H1 (cell line): Measurements from ENCODE around the gene HIGD2B. TPM values are rescaled to one million over a fixed set of nuclear protein-coding genes. Genes with fewer than 3 reads are reported as not detected.

ENCODE experiments used
- CTCF ChIA-PET: fragments of 300-600 bp; sonication (Branson Sonifier 250); formaldehyde crosslinking; loops from one replicate; lab custom pipeline; 2021; ENCODE audit not compliant: partially characterized antibody; lab: Charles Lee
- POLR2A ChIA-PET: fragments of 300-600 bp; sonication (Branson Sonifier 250); formaldehyde crosslinking; loops from one replicate; lab custom pipeline; 2021; ENCODE audit warnings: inconsistent platforms; ENCODE audit not compliant: partially characterized antibody; lab: Charles Lee
- DNase-seq, 2 experiments: peaks; one replicate each; pipeline versions ENCODE4 v3.0.0 to v3.0.0-alpha.2; 2010 to 2022; ENCODE audit warnings: low spot score in 2 of 2, low read depth in 1 of 2, mixed read lengths in 1 of 2
- FAIRE-seq: peaks from 2 replicates; lab custom pipeline; 2011; peaks lifted over from hg19 to GRCh38; lab: Jason Lieb, UNC
- H2AFZ ChIP-seq: 2 replicates; pipeline ENCODE4 v1.8.1; 2012; ENCODE audit warnings: low read length, inconsistent platforms
- H2AK5ac ChIP-seq: 2 replicates; pipeline ENCODE4 v1.6.1; 2013; ENCODE audit warnings: low read depth, low read length
- H2BK120ac ChIP-seq: replicated peaks from 2 replicates; pipeline ENCODE3; 2013; ENCODE audit warnings: low read depth, low read length, inconsistent platforms
- H2BK12ac ChIP-seq: 2 replicates; pipeline ENCODE4 v1.6.1; 2013; ENCODE audit warnings: low read depth, low read length
- H2BK15ac ChIP-seq: 2 replicates; pipeline ENCODE4 v1.6.1; 2013; ENCODE audit warnings: low read length
- H2BK20ac ChIP-seq: 2 replicates; pipeline ENCODE4 v1.6.1; 2013; ENCODE audit warnings: low read length
- H2BK5ac ChIP-seq: 2 replicates; pipeline ENCODE4 v1.6.1; 2013; ENCODE audit warnings: low read depth, low read length
- H3K14ac ChIP-seq: 2 replicates; pipeline ENCODE4 v1.6.1; 2013; ENCODE audit warnings: inconsistent platforms; ENCODE audit not compliant: insufficient read length
- H3K18ac ChIP-seq: 2 replicates; pipeline ENCODE4 v1.6.1; 2013; ENCODE audit warnings: low read length; ENCODE audit errors: extremely low read depth
- H3K23ac ChIP-seq: 2 replicates; pipeline ENCODE4 v1.6.1; 2013; ENCODE audit warnings: inconsistent platforms; ENCODE audit not compliant: insufficient read length
- H3K23me2 ChIP-seq: 2 replicates; pipeline ENCODE4 v1.6.1; 2013; ENCODE audit warnings: low read depth, low read length
- H3K27ac ChIP-seq: 2 replicates; pipeline ENCODE4 v1.6.1; 2011; ENCODE audit warnings: low read depth, low read length, inconsistent platforms
- H3K27me3 ChIP-seq, 4 experiments: replicated peaks in 1 of 4; 1 replicate in 1 of 4; 2 replicates in 3 of 4; pipeline versions ENCODE4 v1.6.1 to v1.8.1; 2011 to 2013; ENCODE audit warnings: low read length in 3 of 4, mild to moderate bottlenecking in 3 of 4, inconsistent platforms in 2 of 4, mixed read lengths in 2 of 4, moderate library complexity in 1 of 4; ENCODE audit not compliant: control insufficient read depth in 3 of 4, insufficient read depth in 3 of 4; ENCODE audit errors: extremely low read depth in 1 of 4
- H3K36me3 ChIP-seq, 4 experiments: 2 replicates each; pipeline versions ENCODE4 v1.6.1 to v1.8.1; 2011 to 2013; ENCODE audit warnings: mild to moderate bottlenecking in 4 of 4, low read length in 3 of 4, moderate library complexity in 2 of 4, control low read depth in 1 of 4, inconsistent platforms in 1 of 4; ENCODE audit not compliant: insufficient read depth in 4 of 4, control insufficient read depth in 2 of 4
- H3K4ac ChIP-seq: replicated peaks from 2 replicates; pipeline ENCODE3; 2013; ENCODE audit warnings: low read length, low read depth, mixed read lengths, inconsistent platforms; ENCODE audit not compliant: insufficient read length
- H3K4me1 ChIP-seq, 4 experiments: replicated peaks in 1 of 4; 1 replicate in 1 of 4; 2 replicates in 3 of 4; pipeline versions ENCODE4 v1.6.1 to v1.8.1; 2011 to 2013; ENCODE audit warnings: low read length in 3 of 4, inconsistent platforms in 2 of 4, mixed read lengths in 1 of 4; ENCODE audit not compliant: insufficient read depth in 4 of 4, control insufficient read depth in 3 of 4
- H3K4me2 ChIP-seq, 2 experiments: 2 replicates each; pipeline versions ENCODE4 v1.6.1 to v1.8.1; 2011 to 2013; ENCODE audit warnings: low read depth in 2 of 2, low read length in 2 of 2, control low read depth in 1 of 2, inconsistent platforms in 1 of 2, mild to moderate bottlenecking in 1 of 2; ENCODE audit not compliant: insufficient read depth in 1 of 2
- H3K4me3 ChIP-seq, 4 experiments: fragments of 200-600, 300-600 bp in 1 of 4; sonication (generic), shearing (Covaris generic), sonication (Bioruptor Twin) in 1 of 4; 2 replicates each; pipeline versions ENCODE4 v1.5.1 to v1.8.1; 2011 to 2016; ENCODE audit warnings: low read length in 4 of 4, low read depth in 3 of 4, control low read depth in 2 of 4, inconsistent platforms in 2 of 4, mild to moderate bottlenecking in 2 of 4, mixed read lengths in 1 of 4, moderate library complexity in 1 of 4; ENCODE audit not compliant: insufficient read depth in 2 of 4; ENCODE audit errors: extremely low read depth in 1 of 4
- H3K56ac ChIP-seq: replicated peaks from 2 replicates; pipeline ENCODE3; 2013; ENCODE audit warnings: low read depth, mild to moderate bottlenecking, mixed read lengths, low read length, inconsistent platforms; ENCODE audit not compliant: insufficient read length
- H3K79me1 ChIP-seq: 2 replicates; pipeline ENCODE4 v1.6.1; 2013; ENCODE audit warnings: low read depth, low read length, control low read depth
- H3K79me2 ChIP-seq, 2 experiments: 2 replicates each; pipeline versions ENCODE4 v1.6.1 to v1.8.1; 2012 to 2013; ENCODE audit warnings: low read length in 2 of 2, mild to moderate bottlenecking in 2 of 2, inconsistent platforms in 1 of 2; ENCODE audit not compliant: insufficient read depth in 2 of 2, control insufficient read depth in 1 of 2
- H3K9ac ChIP-seq, 4 experiments: replicated peaks in 1 of 4; 1 replicate in 1 of 4; 2 replicates in 3 of 4; pipeline versions ENCODE4 v1.6.1 to v1.8.1; 2011 to 2013; ENCODE audit warnings: low read depth in 3 of 4, low read length in 3 of 4, control low read depth in 2 of 4, mild to moderate bottlenecking in 2 of 4, moderate library complexity in 2 of 4, inconsistent platforms in 1 of 4; ENCODE audit errors: extremely low read depth in 1 of 4
- H3K9me3 ChIP-seq, 2 experiments: 2 replicates each; pipeline versions ENCODE4 v1.6.1 to v1.8.1; 2012 to 2013; ENCODE audit warnings: mild to moderate bottlenecking in 2 of 2, moderate library complexity in 2 of 2, control low read depth in 1 of 2, inconsistent platforms in 1 of 2, low read depth in 1 of 2, low read length in 1 of 2, mixed read lengths in 1 of 2; ENCODE audit not compliant: insufficient read depth in 2 of 2
- H4K20me1 ChIP-seq, 2 experiments: replicated peaks in 1 of 2; 2 replicates each; pipeline versions ENCODE3 to v1.8.1; 2011 to 2013; ENCODE audit warnings: inconsistent platforms in 2 of 2, low read length in 2 of 2, mild to moderate bottlenecking in 1 of 2; ENCODE audit not compliant: insufficient read depth in 2 of 2, control insufficient read depth in 1 of 2
- H4K5ac ChIP-seq: 2 replicates; pipeline ENCODE4 v1.6.1; 2013; ENCODE audit warnings: low read length, low read depth, mixed read lengths, inconsistent platforms; ENCODE audit not compliant: insufficient read length
- H4K8ac ChIP-seq: 2 replicates; pipeline ENCODE4 v1.8.0; 2013; ENCODE audit warnings: mild to moderate bottlenecking, moderate library complexity, low read length, inconsistent platforms; ENCODE audit not compliant: insufficient read depth; ENCODE audit errors: extremely low read depth
- H4K91ac ChIP-seq: replicated peaks from 2 replicates; pipeline ENCODE3; 2013; ENCODE audit warnings: low read length, mixed read lengths, inconsistent platforms; ENCODE audit not compliant: insufficient read length
- BACH1 ChIP-seq: IDR thresholded peaks from 2 replicates; pipeline ENCODE4 v1.6.1; 2012; ENCODE audit warnings: low read length, improper control_type of control experiment
- KDM1A ChIP-seq: fragments of 200-600, 300-600 bp; sonication (generic); IDR thresholded peaks from 2 replicates; pipeline ENCODE4 v1.7.1; 2016; ENCODE audit warnings: mild to moderate bottlenecking, low read length, borderline replicate concordance
- RAD21 ChIP-seq, 2 experiments: IDR thresholded peaks in 1 of 2; conservative IDR thresholded peaks in 1 of 2; 2 replicates each; pipeline ENCODE4 v1.6.1; 2011; ENCODE audit warnings: low read depth in 2 of 2, low read length in 2 of 2, improper control_type of control experiment in 1 of 2, inconsistent platforms in 1 of 2, mild to moderate bottlenecking in 1 of 2, moderate library complexity in 1 of 2
- RBBP5 ChIP-seq: IDR thresholded peaks from 2 replicates; pipeline ENCODE4 v1.7.1; 2012; ENCODE audit warnings: low read depth, mild to moderate bottlenecking, inconsistent platforms, low read length, moderate library complexity, borderline replicate concordance
- RNF2 ChIP-seq: fragments of 200-900, 300-1000 bp; sonication (generic); IDR thresholded peaks from 2 replicates; pipeline ENCODE4 v1.7.1; 2016; ENCODE audit warnings: borderline replicate concordance, low read depth, mild to moderate bottlenecking, antibody characterized with exemption, low read length; ENCODE audit not compliant: poor library complexity, severe bottlenecking; ENCODE audit errors: missing control alignments
- SAP30 ChIP-seq: fragments of 300-600 bp; sonication (generic); IDR thresholded peaks from 2 replicates; pipeline ENCODE4 v1.7.1; 2012; ENCODE audit warnings: low read length, moderate library complexity, mild to moderate bottlenecking, inconsistent platforms; ENCODE audit not compliant: insufficient read depth, insufficient replicate concordance
- SIN3A ChIP-seq, 2 experiments: IDR thresholded peaks in 1 of 2; conservative IDR thresholded peaks in 1 of 2; 2 replicates each; pipeline ENCODE4 v1.6.1; 2011 to 2012; ENCODE audit warnings: low read length in 2 of 2, improper control_type of control experiment in 1 of 2, low read depth in 1 of 2, mild to moderate bottlenecking in 1 of 2
- SIRT6 ChIP-seq: IDR thresholded peaks from one replicate; pipeline ENCODE4 v1.7.1; 2012; ENCODE audit warnings: low read length, inconsistent platforms
- SP2 ChIP-seq: IDR thresholded peaks from 2 replicates; pipeline ENCODE4 v1.6.1; 2012; ENCODE audit warnings: mild to moderate bottlenecking, low read length, inconsistent platforms
- SUZ12 ChIP-seq: fragments of 200-600 bp; sonication (generic); IDR thresholded peaks from 2 replicates; pipeline ENCODE4 v1.6.1; 2012; ENCODE audit warnings: mild to moderate bottlenecking, inconsistent platforms, low read length, moderate library complexity, mixed read lengths
- TCF12 ChIP-seq: IDR thresholded peaks from 2 replicates; pipeline ENCODE4 v1.6.1; 2011; ENCODE audit warnings: low read depth, mild to moderate bottlenecking, low read length
- WGBS, 2 experiments: shearing (Covaris generic) in 1 of 2; methylation state at CpG; one replicate each; pipeline versions ENCODE4 v1.1.6 to v1.1.7; 2013 to 2015; ENCODE audit warnings: low lambda C conversion rate in 2 of 2, mixed read lengths in 2 of 2, inconsistent platforms in 1 of 2, low coverage in 1 of 2, missing lambda C conversion rate in 1 of 2; ENCODE audit not compliant: insufficient replicate concordance in 2 of 2, insufficient coverage in 1 of 2, insufficient read length in 1 of 2; ENCODE audit errors: extremely low coverage in 1 of 2, missing lambda C conversion rate in 1 of 2; 5-methylcytosine and 5-hydroxymethylcytosine counted together
- polyA plus RNA-seq, 7 experiments: library from polyadenylated mRNA; depleted of rRNA in 3 of 7; stranded (reverse) in 5 of 7; unstranded in 2 of 7; fragments of >200 nt in 5 of 7; fragments of 200-250 nt in 2 of 7; gene quantifications; 1 replicate in 5 of 7; 2 replicates in 1 of 7; 4 replicates in 1 of 7; pipeline versions ENCODE4 v1.2.1 to v1.2.3, GENCODE V29; 2011 to 2013; ENCODE audit warnings: missing spikeins in 2 of 7, mixed read lengths in 2 of 7
- total RNA-seq: library from RNA; stranded (reverse); fragmentation: NEBNext Ultra II Directional; extraction: Animal tissue kit (Norgen Biotek cat#: 25700); gene quantifications from 2 replicates; pipeline ENCODE4 v1.2.1, GENCODE V29; 2021
- TF ChIP-seq, protein P1 (sequence below): IDR thresholded peaks from 2 replicates; pipeline ENCODE4 v1.6.1; 2012; ENCODE audit warnings: low read length, inconsistent platforms

HIGD2B gene
- total and polyA plus RNA-seq, 2 of the 8 experiments (the other 6 are each of a cell fraction or from before 2014, with no cell fraction given) = not detected

DNA sequence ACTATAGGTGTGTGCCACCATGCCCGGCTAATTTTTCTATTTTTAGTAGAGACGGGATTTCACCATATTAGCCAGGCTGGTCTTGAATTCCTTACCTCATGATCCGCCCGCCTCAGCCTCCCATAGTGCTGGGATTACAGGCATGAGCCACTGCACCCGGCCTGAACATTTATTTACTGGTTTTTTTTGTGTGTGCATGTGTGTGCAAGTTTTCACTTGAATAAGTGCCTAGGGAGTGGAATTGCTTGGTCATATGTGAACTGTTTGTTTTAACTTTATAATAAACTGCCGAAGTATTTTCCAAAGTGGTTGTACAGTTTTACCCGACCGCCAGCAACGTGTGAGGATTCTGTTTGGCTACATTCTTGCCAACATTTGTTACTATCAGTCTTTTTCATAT is 14.1 kb upstream of the HIGD2B start:
- Histone ChIP-seq H3K56ac (no peak overlapping the region), H2BK15ac (no peak overlapping the region), H4K8ac (no peak overlapping the region), H2BK5ac (no peak overlapping the region), H3K14ac (no peak overlapping the region), H4K5ac (no peak overlapping the region), H3K4ac (no peak overlapping the region), H3K9ac (no peak overlapping the region), H3K79me2 (no peaks in the 10 kb centered on the region; a peak in 1 of 4 replicates), H4K91ac (no peak overlapping the region), H3K27me3 (no peaks in the 10 kb centered on the region), H3K9me3 (no peaks in the 10 kb centered on the region), H3K23ac (no peak overlapping the region), H3K79me1 (no peaks in the 10 kb centered on the region), H3K4me1 (no peaks in the 10 kb centered on the region), H2BK12ac (no peak overlapping the region), H3K4me2 (no peak overlapping the region), H2BK20ac (no peak overlapping the region), H4K20me1 (peaks cover 0 to 1% of the 10 kb centered on the region in 2 experiments), H2AK5ac (no peak overlapping the region), H3K27ac (no peak overlapping the region), H2BK120ac (no peak overlapping the region), H3K36me3 (no peaks in the 10 kb centered on the region), H2AFZ (no peak overlapping the region), H3K4me3 (no peak overlapping the region), H3K18ac (no peak overlapping the region), H3K23me2 (no peaks in the 10 kb centered on the region)
- CTCF ChIA-PET = interaction anchor here (1.4 kb wide), 1 partner anchor 388 kb away, joined by 3 read pairs; no protein-coding TSS in a partner anchor
- 92% methylated on average over 9 of the region's 9 CpGs; no CpG with 5 or more reads in 1 of the 2 experiments for WGBS, 2 experiments
- DNase-seq (no peak), FAIRE-seq (no peak)
- POLR2A ChIA-PET = no interaction called here
- TF ChIP-seq BACH1 (no peak), KDM1A (no peak), RAD21 (IDR thresholded peaks at IDR 0.05 in 1 of 2, conservative IDR thresholded peaks at IDR 0.05 in 1 of 2; ENCODE audit: low read depth in 2 of 2, low read length in 2 of 2) (no peak), SAP30 (no peak), SP2 (no peak), SIRT6 (no peak), RBBP5 (no peak), RNF2 (no peak), TCF12 (no peak), SIN3A (conservative IDR thresholded peaks at IDR 0.05 in 1 of 2, IDR thresholded peaks at IDR 0.05 in 1 of 2; ENCODE audit: low read depth in 1 of 2, low read length in 2 of 2) (no peak), SUZ12 (no peak)
- TF ChIP-seq, protein P1, sequence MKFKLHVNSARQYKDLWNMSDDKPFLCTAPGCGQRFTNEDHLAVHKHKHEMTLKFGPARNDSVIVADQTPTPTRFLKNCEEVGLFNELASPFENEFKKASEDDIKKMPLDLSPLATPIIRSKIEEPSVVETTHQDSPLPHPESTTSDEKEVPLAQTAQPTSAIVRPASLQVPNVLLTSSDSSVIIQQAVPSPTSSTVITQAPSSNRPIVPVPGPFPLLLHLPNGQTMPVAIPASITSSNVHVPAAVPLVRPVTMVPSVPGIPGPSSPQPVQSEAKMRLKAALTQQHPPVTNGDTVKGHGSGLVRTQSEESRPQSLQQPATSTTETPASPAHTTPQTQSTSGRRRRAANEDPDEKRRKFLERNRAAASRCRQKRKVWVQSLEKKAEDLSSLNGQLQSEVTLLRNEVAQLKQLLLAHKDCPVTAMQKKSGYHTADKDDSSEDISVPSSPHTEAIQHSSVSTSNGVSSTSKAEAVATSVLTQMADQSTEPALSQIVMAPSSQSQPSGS = no peak
